HG03469 (cell line): ENCODE data around the gene TNP2.
"Not testable (repeated sequence)": the region's sequence is repeated elsewhere in the genome, so short reads cannot be mapped to it uniquely, and the experiment has no call there.

Experiments used
- ATAC-seq: cut with Tn5 transposase; IDR thresholded peaks from one replicate; pipeline ENCODE4 v1.9.1; 2021; ENCODE audit warnings: mild to moderate bottlenecking, moderate library complexity, moderate number of reproducible peaks; ENCODE audit not compliant: unreplicated experiment

Gene TNP2

GRCh38 chr16:11301645-11302501 is 32.7 kb upstream of the TNP2 start:
- ATAC-seq: no peak

GRCh38 chr16:11300560-11300892 is 31.4 kb upstream of the TNP2 start:
- ATAC-seq: no peak

GRCh38 chr16:11299865-11300559 is 30.9 kb upstream of the TNP2 start:
- no peak for ATAC-seq

GRCh38 chr16:11298950-11299547 is 29.9 kb upstream of the TNP2 start:
- not testable (repeated sequence) for ATAC-seq

GRCh38 chr16:11298143-11298900 is 29.2 kb upstream of the TNP2 start:
- no peak for ATAC-seq

GRCh38 chr16:11297492-11298142 is 28.5 kb upstream of the TNP2 start:
- peak; percentile 54 for ATAC-seq

GRCh38 chr16:11296706-11297491 is 27.8 kb upstream of the TNP2 start:
- no peak for ATAC-seq

- ATAC-seq: no peak
Observed at GRCh38 chr16:11296351-11296705, 27.2 kb upstream of the TNP2 start.

- no peak for ATAC-seq
Observed at GRCh38 chr16:11295672-11296071, 26.5 kb upstream of the TNP2 start.

- no peak for ATAC-seq
Observed at GRCh38 chr16:11292076-11292748, 23.1 kb upstream of the TNP2 start.

- no peak for ATAC-seq
Observed at GRCh38 chr16:11291091-11291703, 22.1 kb upstream of the TNP2 start.

- no peak for ATAC-seq
Observed at GRCh38 chr16:11290102-11290893, 21.2 kb upstream of the TNP2 start.

- not testable (repeated sequence) for ATAC-seq
Observed at GRCh38 chr16:11289696-11290095, 20.6 kb upstream of the TNP2 start.

- no peak for ATAC-seq
Observed at GRCh38 chr16:11289202-11289601, 20.1 kb upstream of the TNP2 start.

GRCh38 chr16:11285842-11286241 is 16.7 kb upstream of the TNP2 start:
- no peak for ATAC-seq

GRCh38 chr16:11283820-11284248 is 14.7 kb upstream of the TNP2 start:
- no peak for ATAC-seq

- no peak for ATAC-seq
Observed at GRCh38 chr16:11280616-11281522, 11.7 kb upstream of the TNP2 start, which contains the start of gene PRM1. Gene PRM1, minus strand, starts transcription at chr16:11281330. Its CDS starts 92 bp downstream, at chr16:11281238.
